H1 (cell line): ENCODE measurements around the gene NCEH1. TPM values are rescaled to one million over a fixed set of nuclear protein-coding genes. Genes with fewer than 3 reads are reported as not detected.

Experiments used
- CTCF ChIA-PET: fragments of 300-600 bp; sonication (Branson Sonifier 250); formaldehyde crosslinking; loops from one replicate; lab custom pipeline; 2021; ENCODE audit not compliant: partially characterized antibody; lab: Charles Lee
- POLR2A ChIA-PET: fragments of 300-600 bp; sonication (Branson Sonifier 250); formaldehyde crosslinking; loops from one replicate; lab custom pipeline; 2021; ENCODE audit warnings: inconsistent platforms; ENCODE audit not compliant: partially characterized antibody; lab: Charles Lee
- DNase-seq, 2 experiments: peaks; one replicate each; pipeline versions ENCODE4 v3.0.0 to v3.0.0-alpha.2; 2010 to 2022; ENCODE audit warnings: low spot score in 2 of 2, low read depth in 1 of 2, mixed read lengths in 1 of 2
- FAIRE-seq: peaks from 2 replicates; lab custom pipeline; 2011; peaks lifted over from hg19 to GRCh38; lab: Jason Lieb, UNC
- H2AFZ ChIP-seq: 2 replicates; pipeline ENCODE4 v1.8.1; 2012; ENCODE audit warnings: low read length, inconsistent platforms
- H2AK5ac ChIP-seq: 2 replicates; pipeline ENCODE4 v1.6.1; 2013; ENCODE audit warnings: low read depth, low read length
- H2BK120ac ChIP-seq: replicated peaks from 2 replicates; pipeline ENCODE3; 2013; ENCODE audit warnings: low read depth, low read length, inconsistent platforms
- H2BK12ac ChIP-seq: 2 replicates; pipeline ENCODE4 v1.6.1; 2013; ENCODE audit warnings: low read depth, low read length
- H2BK15ac ChIP-seq: 2 replicates; pipeline ENCODE4 v1.6.1; 2013; ENCODE audit warnings: low read length
- H2BK20ac ChIP-seq: 2 replicates; pipeline ENCODE4 v1.6.1; 2013; ENCODE audit warnings: low read length
- H2BK5ac ChIP-seq: 2 replicates; pipeline ENCODE4 v1.6.1; 2013; ENCODE audit warnings: low read depth, low read length
- H3K14ac ChIP-seq: 2 replicates; pipeline ENCODE4 v1.6.1; 2013; ENCODE audit warnings: inconsistent platforms; ENCODE audit not compliant: insufficient read length
- H3K18ac ChIP-seq: 2 replicates; pipeline ENCODE4 v1.6.1; 2013; ENCODE audit warnings: low read length; ENCODE audit errors: extremely low read depth
- H3K23ac ChIP-seq: 2 replicates; pipeline ENCODE4 v1.6.1; 2013; ENCODE audit warnings: inconsistent platforms; ENCODE audit not compliant: insufficient read length
- H3K23me2 ChIP-seq: 2 replicates; pipeline ENCODE4 v1.6.1; 2013; ENCODE audit warnings: low read depth, low read length
- H3K27ac ChIP-seq: 2 replicates; pipeline ENCODE4 v1.6.1; 2011; ENCODE audit warnings: low read depth, low read length, inconsistent platforms
- H3K27me3 ChIP-seq, 4 experiments: replicated peaks in 1 of 4; 1 replicate in 1 of 4; 2 replicates in 3 of 4; pipeline versions ENCODE4 v1.6.1 to v1.8.1; 2011 to 2013; ENCODE audit warnings: low read length in 3 of 4, mild to moderate bottlenecking in 3 of 4, inconsistent platforms in 2 of 4, mixed read lengths in 2 of 4, moderate library complexity in 1 of 4; ENCODE audit not compliant: control insufficient read depth in 3 of 4, insufficient read depth in 3 of 4; ENCODE audit errors: extremely low read depth in 1 of 4
- H3K36me3 ChIP-seq, 4 experiments: 2 replicates each; pipeline versions ENCODE4 v1.6.1 to v1.8.1; 2011 to 2013; ENCODE audit warnings: mild to moderate bottlenecking in 4 of 4, low read length in 3 of 4, moderate library complexity in 2 of 4, control low read depth in 1 of 4, inconsistent platforms in 1 of 4; ENCODE audit not compliant: insufficient read depth in 4 of 4, control insufficient read depth in 2 of 4
- H3K4ac ChIP-seq: replicated peaks from 2 replicates; pipeline ENCODE3; 2013; ENCODE audit warnings: low read length, low read depth, mixed read lengths, inconsistent platforms; ENCODE audit not compliant: insufficient read length
- H3K4me1 ChIP-seq, 4 experiments: replicated peaks in 1 of 4; 1 replicate in 1 of 4; 2 replicates in 3 of 4; pipeline versions ENCODE4 v1.6.1 to v1.8.1; 2011 to 2013; ENCODE audit warnings: low read length in 3 of 4, inconsistent platforms in 2 of 4, mixed read lengths in 1 of 4; ENCODE audit not compliant: insufficient read depth in 4 of 4, control insufficient read depth in 3 of 4
- H3K4me2 ChIP-seq, 2 experiments: 2 replicates each; pipeline versions ENCODE4 v1.6.1 to v1.8.1; 2011 to 2013; ENCODE audit warnings: low read depth in 2 of 2, low read length in 2 of 2, control low read depth in 1 of 2, inconsistent platforms in 1 of 2, mild to moderate bottlenecking in 1 of 2; ENCODE audit not compliant: insufficient read depth in 1 of 2
- H3K4me3 ChIP-seq, 4 experiments: fragments of 200-600, 300-600 bp in 1 of 4; sonication (generic), shearing (Covaris generic), sonication (Bioruptor Twin) in 1 of 4; 2 replicates each; pipeline versions ENCODE4 v1.5.1 to v1.8.1; 2011 to 2016; ENCODE audit warnings: low read length in 4 of 4, low read depth in 3 of 4, control low read depth in 2 of 4, inconsistent platforms in 2 of 4, mild to moderate bottlenecking in 2 of 4, mixed read lengths in 1 of 4, moderate library complexity in 1 of 4; ENCODE audit not compliant: insufficient read depth in 2 of 4; ENCODE audit errors: extremely low read depth in 1 of 4
- H3K56ac ChIP-seq: replicated peaks from 2 replicates; pipeline ENCODE3; 2013; ENCODE audit warnings: low read depth, mild to moderate bottlenecking, mixed read lengths, low read length, inconsistent platforms; ENCODE audit not compliant: insufficient read length
- H3K79me1 ChIP-seq: 2 replicates; pipeline ENCODE4 v1.6.1; 2013; ENCODE audit warnings: low read depth, low read length, control low read depth
- H3K79me2 ChIP-seq, 2 experiments: 2 replicates each; pipeline versions ENCODE4 v1.6.1 to v1.8.1; 2012 to 2013; ENCODE audit warnings: low read length in 2 of 2, mild to moderate bottlenecking in 2 of 2, inconsistent platforms in 1 of 2; ENCODE audit not compliant: insufficient read depth in 2 of 2, control insufficient read depth in 1 of 2
- H3K9ac ChIP-seq, 4 experiments: replicated peaks in 1 of 4; 1 replicate in 1 of 4; 2 replicates in 3 of 4; pipeline versions ENCODE4 v1.6.1 to v1.8.1; 2011 to 2013; ENCODE audit warnings: low read depth in 3 of 4, low read length in 3 of 4, control low read depth in 2 of 4, mild to moderate bottlenecking in 2 of 4, moderate library complexity in 2 of 4, inconsistent platforms in 1 of 4; ENCODE audit errors: extremely low read depth in 1 of 4
- H3K9me3 ChIP-seq, 2 experiments: 2 replicates each; pipeline versions ENCODE4 v1.6.1 to v1.8.1; 2012 to 2013; ENCODE audit warnings: mild to moderate bottlenecking in 2 of 2, moderate library complexity in 2 of 2, control low read depth in 1 of 2, inconsistent platforms in 1 of 2, low read depth in 1 of 2, low read length in 1 of 2, mixed read lengths in 1 of 2; ENCODE audit not compliant: insufficient read depth in 2 of 2
- H4K20me1 ChIP-seq, 2 experiments: replicated peaks in 1 of 2; 2 replicates each; pipeline versions ENCODE3 to v1.8.1; 2011 to 2013; ENCODE audit warnings: inconsistent platforms in 2 of 2, low read length in 2 of 2, mild to moderate bottlenecking in 1 of 2; ENCODE audit not compliant: insufficient read depth in 2 of 2, control insufficient read depth in 1 of 2
- H4K5ac ChIP-seq: 2 replicates; pipeline ENCODE4 v1.6.1; 2013; ENCODE audit warnings: low read length, low read depth, mixed read lengths, inconsistent platforms; ENCODE audit not compliant: insufficient read length
- H4K8ac ChIP-seq: 2 replicates; pipeline ENCODE4 v1.8.0; 2013; ENCODE audit warnings: mild to moderate bottlenecking, moderate library complexity, low read length, inconsistent platforms; ENCODE audit not compliant: insufficient read depth; ENCODE audit errors: extremely low read depth
- H4K91ac ChIP-seq: replicated peaks from 2 replicates; pipeline ENCODE3; 2013; ENCODE audit warnings: low read length, mixed read lengths, inconsistent platforms; ENCODE audit not compliant: insufficient read length
- CHD2 ChIP-seq: IDR thresholded peaks from 2 replicates; pipeline ENCODE4 v1.6.1; 2012; ENCODE audit warnings: low read length, improper control_type of control experiment
- USF2 ChIP-seq: IDR thresholded peaks from 2 replicates; pipeline ENCODE4 v1.6.1; 2011; ENCODE audit warnings: low read length, improper control_type of control experiment
- WGBS, 2 experiments: shearing (Covaris generic) in 1 of 2; methylation state at CpG; one replicate each; pipeline versions ENCODE4 v1.1.6 to v1.1.7; 2013 to 2015; ENCODE audit warnings: low lambda C conversion rate in 2 of 2, mixed read lengths in 2 of 2, inconsistent platforms in 1 of 2, low coverage in 1 of 2, missing lambda C conversion rate in 1 of 2; ENCODE audit not compliant: insufficient replicate concordance in 2 of 2, insufficient coverage in 1 of 2, insufficient read length in 1 of 2; ENCODE audit errors: extremely low coverage in 1 of 2, missing lambda C conversion rate in 1 of 2; 5-methylcytosine and 5-hydroxymethylcytosine counted together
- polyA plus RNA-seq, 7 experiments: library from polyadenylated mRNA; depleted of rRNA in 3 of 7; stranded (reverse) in 5 of 7; unstranded in 2 of 7; fragments of >200 nt in 5 of 7; fragments of 200-250 nt in 2 of 7; gene quantifications; 1 replicate in 5 of 7; 2 replicates in 1 of 7; 4 replicates in 1 of 7; pipeline versions ENCODE4 v1.2.1 to v1.2.3, GENCODE V29; 2011 to 2013; ENCODE audit warnings: missing spikeins in 2 of 7, mixed read lengths in 2 of 7
- total RNA-seq: library from RNA; stranded (reverse); fragmentation: NEBNext Ultra II Directional; extraction: Animal tissue kit (Norgen Biotek cat#: 25700); gene quantifications from 2 replicates; pipeline ENCODE4 v1.2.1, GENCODE V29; 2021

The NCEH1 gene
- total and polyA plus RNA-seq, 2 of the 8 experiments (the other 6 are each of a cell fraction or from before 2014, with no cell fraction given) = 2.2 to 6.4 TPM

- H3K79me2 ChIP-seq = no peaks in the 10 kb centered on the region
- H3K36me3 ChIP-seq = no peaks in the 10 kb centered on the region
- no peak overlapping the region for H4K5ac ChIP-seq
- no peak overlapping the region for H3K23ac ChIP-seq
- H4K20me1 ChIP-seq = no peaks in the 10 kb centered on the region
- no peak overlapping the region for H3K4me3 ChIP-seq
- no peak overlapping the region for H3K14ac ChIP-seq
- H3K27ac ChIP-seq = no peak overlapping the region
- 72% methylated on average over 1 of the region's 1 CpG; no CpG with 5 or more reads in 1 of the 2 experiments for WGBS, 2 experiments
- H3K79me1 ChIP-seq = 0 out of 2 replicates have a peak, but pooled peaks cover 2% of the 10 kb centered on the region
- H3K27me3 ChIP-seq = 0 out of 7 replicates have a peak, but pooled peaks cover 0 to 1% (median 0%) of the 10 kb centered on the region in 4 experiments
- H2BK5ac ChIP-seq = no peak overlapping the region
- ChIA-PET POLR2A (no interaction called here), CTCF (interaction anchor here (1.0 to 2.0 kb wide), 3 partner anchors 19 to 35 kb away, joined by 4 to 5 read pairs (median 4); no protein-coding TSS in a partner anchor)
- H2BK120ac ChIP-seq = no peak overlapping the region
- H4K8ac ChIP-seq = no peak overlapping the region
- no peaks in the 10 kb centered on the region for H3K9me3 ChIP-seq
- H3K56ac ChIP-seq = no peak overlapping the region
- no peak overlapping the region for H4K91ac ChIP-seq
- no peak for FAIRE-seq
- no peak overlapping the region for H2BK15ac ChIP-seq
- DNase-seq = no peak
- TF ChIP-seq USF2 (no peak), CHD2 (no peak)
- peaks cover 7% of the 10 kb centered on the region for H3K23me2 ChIP-seq
- H3K4me1 ChIP-seq = peaks cover 0 to 4% (median 0%) of the 10 kb centered on the region in 4 experiments; a peak in 1 of 7 replicates
- no peak overlapping the region for H2BK12ac ChIP-seq
- H2BK20ac ChIP-seq = no peak overlapping the region
- no peak overlapping the region for H3K18ac ChIP-seq
- H2AK5ac ChIP-seq = no peak overlapping the region
- no peak overlapping the region for H3K4ac ChIP-seq
- no peak overlapping the region for H3K4me2 ChIP-seq
- H3K9ac ChIP-seq = no peak overlapping the region
- H2AFZ ChIP-seq = no peak overlapping the region
Measured at GRCh38 chr3:172707967-172708366, 2.9 kb downstream of the NCEH1 start.
